Gastrocnemius medialis (tissue), 4 donors: ENCODE data around the gene COPS6. TPM values are rescaled to one million over a fixed set of nuclear protein-coding genes. Genes with fewer than 3 reads are reported as not detected.

ENCODE experiments used
- ATAC-seq, 2 donors: fragments of 150-250 bp; one replicate each; pipeline ENCODE4 v1.9.1; 2016
- DNase-seq, 2 donors: peaks; one replicate each; pipeline ENCODE4 v3.0.0-alpha.2; 2019
- H3K27ac ChIP-seq, 4 donors: fragments of 200-600 bp; sonication (generic); 1 replicate in 1 of 4; 2 replicates in 3 of 4; pipeline ENCODE4 v1.5.1; 2016 to 2018; ENCODE audit warnings: mild to moderate bottlenecking in 2 of 4, moderate library complexity in 1 of 4
- H3K27me3 ChIP-seq, 3 donors: fragments of 200-600 bp; sonication (generic) in 2 of 3; 1 replicate in 1 of 3; 2 replicates in 2 of 3; pipeline versions ENCODE4 v1.5.1 to v1.6.0; 2016 to 2019; ENCODE audit warnings: mild to moderate bottlenecking in 1 of 3, moderate library complexity in 1 of 3
- H3K36me3 ChIP-seq, 2 donors: fragments of 200-600 bp; sonication (generic) in 1 of 2; one replicate each; pipeline ENCODE4 v1.5.1; 2017 to 2018
- H3K4me1 ChIP-seq, 2 donors: fragments of 200-600 bp; sonication (generic) in 1 of 2; one replicate each; pipeline ENCODE4 v1.5.1; 2016 to 2017; ENCODE audit warnings: mild to moderate bottlenecking in 2 of 2
- H3K4me3 ChIP-seq, 4 donors: fragments of 200-600 bp; sonication (generic) in 3 of 4; 1 replicate in 1 of 4; 2 replicates in 3 of 4; pipeline ENCODE4 v1.5.1; 2016 to 2019; ENCODE audit warnings: mild to moderate bottlenecking in 2 of 4
- H3K9me3 ChIP-seq, 3 donors: fragments of 200-600 bp; sonication (generic) in 2 of 3; 1 replicate in 1 of 3; 2 replicates in 2 of 3; pipeline ENCODE4 v1.5.1; 2016 to 2019
- POLR2A ChIP-seq, 2 donors: fragments of 450-650 bp; IDR thresholded peaks; one replicate each; pipeline ENCODE4 v1.6.1; 2017; ENCODE audit warnings: antibody characterized with exemption in 2 of 2, mild to moderate bottlenecking in 2 of 2, moderate library complexity in 2 of 2
- in situ Hi-C, 4 donors: fragments of 200-750 bp; cut with MboI; loops; one replicate each; pipeline versions ENCODE4 v1.15.0 to v1.8.0; 2017; ENCODE audit warnings: low sequenced_read_pairs in 4 of 4
- intact Hi-C: fragments of 100-400 bp; cut with DNase I; formaldehyde crosslinking; loops from one replicate; pipeline ENCODE4 v1.15.1; 2023; ENCODE audit warnings: low total_unique reads
- total RNA-seq, 4 donors: library from RNA; depleted of rRNA; stranded (reverse); fragments of >200 nt; gene quantifications; one replicate each; pipeline versions ENCODE4 v1.1.0 to v1.2.3, GENCODE V29; 2016
- TF ChIP-seq, protein P1 (sequence below), 5 experiments: fragments of 450-650 bp in 3 of 5; fragments of 200-600 bp in 2 of 5; sonication (generic) in 2 of 5; IDR thresholded peaks in 4 of 5; conservative IDR thresholded peaks in 1 of 5; 1 replicate in 4 of 5; 2 replicates in 1 of 5; pipeline ENCODE4 v1.5.1; 2016 to 2019; ENCODE audit warnings: antibody characterized with exemption in 5 of 5, mild to moderate bottlenecking in 3 of 5, moderate library complexity in 3 of 5

COPS6 gene
- total RNA-seq, 4 donors from 2014 or later: 32.6 to 57.9 (median 39.4) TPM

DNA sequence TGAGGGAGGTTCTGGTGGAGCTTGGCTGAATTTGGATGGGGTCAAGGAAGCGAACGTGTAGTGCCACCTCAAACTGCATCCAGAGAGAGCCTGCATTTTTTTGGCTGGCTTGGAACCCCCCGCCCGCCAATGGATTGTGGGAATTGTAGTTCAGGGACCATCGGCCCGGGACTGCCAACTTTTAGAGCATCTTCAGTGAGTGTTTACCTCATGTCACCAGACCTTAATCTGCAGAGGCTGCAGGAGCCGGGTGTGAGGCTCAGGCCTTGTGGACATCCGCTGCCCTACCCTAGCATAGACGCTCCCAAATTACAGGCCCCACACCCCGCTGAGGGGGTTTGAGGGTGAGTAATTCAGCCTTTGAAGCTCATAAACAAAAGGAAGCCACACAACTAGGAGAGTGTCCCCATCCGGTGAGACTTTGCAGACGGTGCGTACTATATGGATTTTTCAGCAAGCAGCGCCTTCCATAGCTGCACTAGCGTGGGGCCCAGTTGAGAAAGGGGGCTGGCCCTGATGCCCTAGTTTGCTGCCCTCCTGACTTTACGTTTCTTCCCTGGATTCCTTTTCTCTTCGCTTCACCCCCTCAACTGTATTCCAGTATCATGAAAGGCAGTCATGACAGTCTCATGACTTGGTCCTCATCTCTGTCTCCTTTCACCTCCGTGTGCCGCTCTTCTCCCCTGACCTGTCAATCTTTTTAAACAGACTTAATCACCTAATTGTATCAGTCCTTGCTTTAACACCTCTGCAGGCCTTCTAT lies 31.4 kb downstream of the COPS6 start:
- no peaks in the 10 kb centered on the region for H3K9me3 ChIP-seq
- TF ChIP-seq, protein P1, sequence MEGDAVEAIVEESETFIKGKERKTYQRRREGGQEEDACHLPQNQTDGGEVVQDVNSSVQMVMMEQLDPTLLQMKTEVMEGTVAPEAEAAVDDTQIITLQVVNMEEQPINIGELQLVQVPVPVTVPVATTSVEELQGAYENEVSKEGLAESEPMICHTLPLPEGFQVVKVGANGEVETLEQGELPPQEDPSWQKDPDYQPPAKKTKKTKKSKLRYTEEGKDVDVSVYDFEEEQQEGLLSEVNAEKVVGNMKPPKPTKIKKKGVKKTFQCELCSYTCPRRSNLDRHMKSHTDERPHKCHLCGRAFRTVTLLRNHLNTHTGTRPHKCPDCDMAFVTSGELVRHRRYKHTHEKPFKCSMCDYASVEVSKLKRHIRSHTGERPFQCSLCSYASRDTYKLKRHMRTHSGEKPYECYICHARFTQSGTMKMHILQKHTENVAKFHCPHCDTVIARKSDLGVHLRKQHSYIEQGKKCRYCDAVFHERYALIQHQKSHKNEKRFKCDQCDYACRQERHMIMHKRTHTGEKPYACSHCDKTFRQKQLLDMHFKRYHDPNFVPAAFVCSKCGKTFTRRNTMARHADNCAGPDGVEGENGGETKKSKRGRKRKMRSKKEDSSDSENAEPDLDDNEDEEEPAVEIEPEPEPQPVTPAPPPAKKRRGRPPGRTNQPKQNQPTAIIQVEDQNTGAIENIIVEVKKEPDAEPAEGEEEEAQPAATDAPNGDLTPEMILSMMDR (IDR thresholded peaks at IDR 0.05 in 4 of 5, conservative IDR thresholded peaks at IDR 0.05 in 1 of 5): no peak
- TF ChIP-seq POLR2A (IDR thresholded peaks at IDR 0.05): no peak
- no peaks in the 10 kb centered on the region for H3K36me3 ChIP-seq
- peaks cover 17 to 19% of the 10 kb centered on the region in 2 donors for H3K4me1 ChIP-seq
- in situ Hi-C loops: loop anchor here in 1 of 4 donors (10.0 kb wide), 1 partner anchor 125 kb away; no protein-coding TSS in a partner anchor
- DNase-seq (peak; percentile 45 to 63), ATAC-seq (peak; percentile 69 to 76)
- intact Hi-C loops: loop anchor here (1.0 to 10.0 kb wide), 4 partner anchors 7 to 105 kb away; partner anchors contain the start of genes AP4M1, LAMTOR4, MCM7 and ZKSCAN1
- no peaks in the 10 kb centered on the region for H3K27me3 ChIP-seq
- H3K27ac ChIP-seq: peak overlapping the region; percentile 86 to 90 (median 87)
- peak overlapping the region; percentile 80 to 94 (median 88) for H3K4me3 ChIP-seq

DNA sequence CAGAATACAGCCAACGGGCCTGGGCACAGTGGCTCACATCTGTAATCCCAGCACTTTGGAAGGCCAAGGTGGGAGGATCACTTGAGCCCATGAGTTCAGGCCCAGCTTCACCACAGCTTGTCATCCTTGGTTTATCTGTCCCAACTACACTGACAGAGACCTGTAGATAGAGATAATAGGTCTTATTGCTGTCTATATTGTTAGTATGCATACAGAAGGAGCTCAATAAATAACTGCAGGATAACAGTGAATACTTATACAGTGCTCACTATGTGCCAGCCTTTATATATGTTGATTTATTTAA lies 31.9 kb downstream of the COPS6 start:
- intact Hi-C loops: loop anchor here (10.0 kb wide), 1 partner anchor 106 kb away; the partner anchor contains the start of gene ZKSCAN1
- peaks cover 20 to 24% of the 10 kb centered on the region in 2 donors for H3K4me1 ChIP-seq

DNA sequence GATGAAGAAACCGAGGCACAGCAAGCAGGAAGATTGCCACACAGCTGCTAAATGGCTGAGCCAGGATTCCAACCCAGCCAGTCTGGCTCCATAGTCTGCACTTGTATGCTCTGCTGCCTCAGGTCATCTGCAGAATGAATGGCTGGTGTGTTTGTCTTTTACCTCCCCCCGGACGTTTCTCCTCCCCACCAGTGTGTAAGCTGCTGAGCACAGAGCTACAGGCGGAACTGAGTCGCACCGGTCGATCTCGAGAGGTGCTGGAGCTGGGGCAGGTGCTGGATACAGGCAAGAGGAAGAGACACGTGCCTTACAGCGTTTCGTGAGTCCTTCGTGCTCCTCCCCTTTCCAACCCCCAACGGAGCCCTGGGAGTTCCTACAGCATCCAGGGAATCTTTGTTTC lies 33.3 kb downstream of the COPS6 start:
- TF ChIP-seq POLR2A (IDR thresholded peaks at IDR 0.05): no peak
- TF ChIP-seq, protein P1 (IDR thresholded peaks at IDR 0.05 in 4 of 5, conservative IDR thresholded peaks at IDR 0.05 in 1 of 5): no peak
- H3K9me3 ChIP-seq: no peaks in the 10 kb centered on the region
- no peak overlapping the region for H3K27ac ChIP-seq
- ATAC-seq (no peak), DNase-seq (no peak)
- peaks cover 28 to 32% of the 10 kb centered on the region in 2 donors for H3K4me1 ChIP-seq
- no peak overlapping the region for H3K4me3 ChIP-seq
- in situ Hi-C loops (loop anchor here in 1 of 4 donors (10.0 kb wide), 1 partner anchor 127 kb away; no protein-coding TSS in a partner anchor), intact Hi-C loops (loop anchor here (10.0 kb wide), 1 partner anchor 107 kb away; the partner anchor contains the start of gene ZKSCAN1)
- no peaks in the 10 kb centered on the region for H3K36me3 ChIP-seq
- H3K27me3 ChIP-seq: no peaks in the 10 kb centered on the region

More for the DNA sequence above, 31.9 kb downstream of the COPS6 start:
- DNase-seq: no peak
- H3K4me3 ChIP-seq: peak overlapping the region in 1 of 4 donors; percentile 88
- no peaks in the 10 kb centered on the region for H3K9me3 ChIP-seq
- H3K27me3 ChIP-seq: no peaks in the 10 kb centered on the region
- peak overlapping the region in 2 of 4 donors; percentile 88 to 90 for H3K27ac ChIP-seq
- TF ChIP-seq, protein P1 (IDR thresholded peaks at IDR 0.05 in 4 of 5, conservative IDR thresholded peaks at IDR 0.05 in 1 of 5): no peak
- no peak for TF ChIP-seq POLR2A (IDR thresholded peaks at IDR 0.05)
- H3K36me3 ChIP-seq: no peaks in the 10 kb centered on the region
- in situ Hi-C loops: loop anchor here in 1 of 4 donors (10.0 kb wide), 1 partner anchor 126 kb away; no protein-coding TSS in a partner anchor
- ATAC-seq: no peak

DNA sequence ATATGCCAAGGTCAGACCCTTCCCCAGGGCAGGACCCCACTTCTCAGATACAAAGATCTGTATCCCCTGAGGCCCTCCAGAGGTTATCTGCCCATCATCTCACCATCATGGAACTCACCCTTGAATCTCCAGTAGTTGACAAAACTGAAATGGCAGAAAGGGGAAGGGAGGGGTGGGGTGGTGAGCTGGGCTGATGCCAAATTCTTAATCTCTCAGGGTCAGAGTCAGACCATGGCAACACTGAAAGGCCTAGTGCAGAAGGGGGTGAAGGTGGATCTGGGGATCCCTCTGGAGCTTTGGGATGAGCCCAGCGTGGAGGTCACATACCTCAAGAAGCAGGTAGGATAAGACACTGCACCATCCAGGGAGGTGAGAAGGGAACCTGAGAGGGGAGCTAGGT lies 33.8 kb downstream of the COPS6 start:
- intact Hi-C loops (loop anchor here (10.0 kb wide), 1 partner anchor 108 kb away; the partner anchor contains the start of gene ZKSCAN1), in situ Hi-C loops (loop anchor here in 1 of 4 donors (10.0 kb wide), 1 partner anchor 128 kb away; no protein-coding TSS in a partner anchor)
- Histone ChIP-seq H3K9me3 (no peaks in the 10 kb centered on the region), H3K27ac (no peak overlapping the region), H3K36me3 (no peaks in the 10 kb centered on the region), H3K4me3 (no peak overlapping the region), H3K27me3 (no peaks in the 10 kb centered on the region), H3K4me1 (peaks cover 28 to 32% of the 10 kb centered on the region in 2 donors)
- ATAC-seq (no peak), DNase-seq (no peak)
- no peak for TF ChIP-seq POLR2A (IDR thresholded peaks at IDR 0.05)
- TF ChIP-seq, protein P1 (IDR thresholded peaks at IDR 0.05 in 4 of 5, conservative IDR thresholded peaks at IDR 0.05 in 1 of 5): no peak
